H1 (cell line): Measurements from ENCODE around the gene DCUN1D2. TPM values are rescaled to one million over a fixed set of nuclear protein-coding genes. Genes with fewer than 3 reads are reported as not detected.

ENCODE experiments used
- CTCF ChIA-PET: fragments of 300-600 bp; sonication (Branson Sonifier 250); formaldehyde crosslinking; loops from one replicate; lab custom pipeline; 2021; ENCODE audit not compliant: partially characterized antibody; lab: Charles Lee
- POLR2A ChIA-PET: fragments of 300-600 bp; sonication (Branson Sonifier 250); formaldehyde crosslinking; loops from one replicate; lab custom pipeline; 2021; ENCODE audit warnings: inconsistent platforms; ENCODE audit not compliant: partially characterized antibody; lab: Charles Lee
- DNase-seq, 2 experiments: peaks; one replicate each; pipeline versions ENCODE4 v3.0.0 to v3.0.0-alpha.2; 2010 to 2022; ENCODE audit warnings: low spot score in 2 of 2, low read depth in 1 of 2, mixed read lengths in 1 of 2
- FAIRE-seq: peaks from 2 replicates; lab custom pipeline; 2011; peaks lifted over from hg19 to GRCh38; lab: Jason Lieb, UNC
- H2AFZ ChIP-seq: 2 replicates; pipeline ENCODE4 v1.8.1; 2012; ENCODE audit warnings: low read length, inconsistent platforms
- H2AK5ac ChIP-seq: 2 replicates; pipeline ENCODE4 v1.6.1; 2013; ENCODE audit warnings: low read depth, low read length
- H2BK120ac ChIP-seq: replicated peaks from 2 replicates; pipeline ENCODE3; 2013; ENCODE audit warnings: low read depth, low read length, inconsistent platforms
- H2BK12ac ChIP-seq: 2 replicates; pipeline ENCODE4 v1.6.1; 2013; ENCODE audit warnings: low read depth, low read length
- H2BK15ac ChIP-seq: 2 replicates; pipeline ENCODE4 v1.6.1; 2013; ENCODE audit warnings: low read length
- H2BK20ac ChIP-seq: 2 replicates; pipeline ENCODE4 v1.6.1; 2013; ENCODE audit warnings: low read length
- H2BK5ac ChIP-seq: 2 replicates; pipeline ENCODE4 v1.6.1; 2013; ENCODE audit warnings: low read depth, low read length
- H3K14ac ChIP-seq: 2 replicates; pipeline ENCODE4 v1.6.1; 2013; ENCODE audit warnings: inconsistent platforms; ENCODE audit not compliant: insufficient read length
- H3K18ac ChIP-seq: 2 replicates; pipeline ENCODE4 v1.6.1; 2013; ENCODE audit warnings: low read length; ENCODE audit errors: extremely low read depth
- H3K23ac ChIP-seq: 2 replicates; pipeline ENCODE4 v1.6.1; 2013; ENCODE audit warnings: inconsistent platforms; ENCODE audit not compliant: insufficient read length
- H3K23me2 ChIP-seq: 2 replicates; pipeline ENCODE4 v1.6.1; 2013; ENCODE audit warnings: low read depth, low read length
- H3K27ac ChIP-seq: 2 replicates; pipeline ENCODE4 v1.6.1; 2011; ENCODE audit warnings: low read depth, low read length, inconsistent platforms
- H3K27me3 ChIP-seq, 4 experiments: replicated peaks in 1 of 4; 1 replicate in 1 of 4; 2 replicates in 3 of 4; pipeline versions ENCODE4 v1.6.1 to v1.8.1; 2011 to 2013; ENCODE audit warnings: low read length in 3 of 4, mild to moderate bottlenecking in 3 of 4, inconsistent platforms in 2 of 4, mixed read lengths in 2 of 4, moderate library complexity in 1 of 4; ENCODE audit not compliant: control insufficient read depth in 3 of 4, insufficient read depth in 3 of 4; ENCODE audit errors: extremely low read depth in 1 of 4
- H3K36me3 ChIP-seq, 4 experiments: 2 replicates each; pipeline versions ENCODE4 v1.6.1 to v1.8.1; 2011 to 2013; ENCODE audit warnings: mild to moderate bottlenecking in 4 of 4, low read length in 3 of 4, moderate library complexity in 2 of 4, control low read depth in 1 of 4, inconsistent platforms in 1 of 4; ENCODE audit not compliant: insufficient read depth in 4 of 4, control insufficient read depth in 2 of 4
- H3K4ac ChIP-seq: replicated peaks from 2 replicates; pipeline ENCODE3; 2013; ENCODE audit warnings: low read length, low read depth, mixed read lengths, inconsistent platforms; ENCODE audit not compliant: insufficient read length
- H3K4me1 ChIP-seq, 4 experiments: replicated peaks in 1 of 4; 1 replicate in 1 of 4; 2 replicates in 3 of 4; pipeline versions ENCODE4 v1.6.1 to v1.8.1; 2011 to 2013; ENCODE audit warnings: low read length in 3 of 4, inconsistent platforms in 2 of 4, mixed read lengths in 1 of 4; ENCODE audit not compliant: insufficient read depth in 4 of 4, control insufficient read depth in 3 of 4
- H3K4me2 ChIP-seq, 2 experiments: 2 replicates each; pipeline versions ENCODE4 v1.6.1 to v1.8.1; 2011 to 2013; ENCODE audit warnings: low read depth in 2 of 2, low read length in 2 of 2, control low read depth in 1 of 2, inconsistent platforms in 1 of 2, mild to moderate bottlenecking in 1 of 2; ENCODE audit not compliant: insufficient read depth in 1 of 2
- H3K4me3 ChIP-seq, 4 experiments: fragments of 200-600, 300-600 bp in 1 of 4; sonication (generic), shearing (Covaris generic), sonication (Bioruptor Twin) in 1 of 4; 2 replicates each; pipeline versions ENCODE4 v1.5.1 to v1.8.1; 2011 to 2016; ENCODE audit warnings: low read length in 4 of 4, low read depth in 3 of 4, control low read depth in 2 of 4, inconsistent platforms in 2 of 4, mild to moderate bottlenecking in 2 of 4, mixed read lengths in 1 of 4, moderate library complexity in 1 of 4; ENCODE audit not compliant: insufficient read depth in 2 of 4; ENCODE audit errors: extremely low read depth in 1 of 4
- H3K56ac ChIP-seq: replicated peaks from 2 replicates; pipeline ENCODE3; 2013; ENCODE audit warnings: low read depth, mild to moderate bottlenecking, mixed read lengths, low read length, inconsistent platforms; ENCODE audit not compliant: insufficient read length
- H3K79me1 ChIP-seq: 2 replicates; pipeline ENCODE4 v1.6.1; 2013; ENCODE audit warnings: low read depth, low read length, control low read depth
- H3K79me2 ChIP-seq, 2 experiments: 2 replicates each; pipeline versions ENCODE4 v1.6.1 to v1.8.1; 2012 to 2013; ENCODE audit warnings: low read length in 2 of 2, mild to moderate bottlenecking in 2 of 2, inconsistent platforms in 1 of 2; ENCODE audit not compliant: insufficient read depth in 2 of 2, control insufficient read depth in 1 of 2
- H3K9ac ChIP-seq, 4 experiments: replicated peaks in 1 of 4; 1 replicate in 1 of 4; 2 replicates in 3 of 4; pipeline versions ENCODE4 v1.6.1 to v1.8.1; 2011 to 2013; ENCODE audit warnings: low read depth in 3 of 4, low read length in 3 of 4, control low read depth in 2 of 4, mild to moderate bottlenecking in 2 of 4, moderate library complexity in 2 of 4, inconsistent platforms in 1 of 4; ENCODE audit errors: extremely low read depth in 1 of 4
- H3K9me3 ChIP-seq, 2 experiments: 2 replicates each; pipeline versions ENCODE4 v1.6.1 to v1.8.1; 2012 to 2013; ENCODE audit warnings: mild to moderate bottlenecking in 2 of 2, moderate library complexity in 2 of 2, control low read depth in 1 of 2, inconsistent platforms in 1 of 2, low read depth in 1 of 2, low read length in 1 of 2, mixed read lengths in 1 of 2; ENCODE audit not compliant: insufficient read depth in 2 of 2
- H4K20me1 ChIP-seq, 2 experiments: replicated peaks in 1 of 2; 2 replicates each; pipeline versions ENCODE3 to v1.8.1; 2011 to 2013; ENCODE audit warnings: inconsistent platforms in 2 of 2, low read length in 2 of 2, mild to moderate bottlenecking in 1 of 2; ENCODE audit not compliant: insufficient read depth in 2 of 2, control insufficient read depth in 1 of 2
- H4K5ac ChIP-seq: 2 replicates; pipeline ENCODE4 v1.6.1; 2013; ENCODE audit warnings: low read length, low read depth, mixed read lengths, inconsistent platforms; ENCODE audit not compliant: insufficient read length
- H4K8ac ChIP-seq: 2 replicates; pipeline ENCODE4 v1.8.0; 2013; ENCODE audit warnings: mild to moderate bottlenecking, moderate library complexity, low read length, inconsistent platforms; ENCODE audit not compliant: insufficient read depth; ENCODE audit errors: extremely low read depth
- H4K91ac ChIP-seq: replicated peaks from 2 replicates; pipeline ENCODE3; 2013; ENCODE audit warnings: low read length, mixed read lengths, inconsistent platforms; ENCODE audit not compliant: insufficient read length
- ATF3 ChIP-seq: IDR thresholded peaks from 2 replicates; pipeline ENCODE4 v1.6.1; 2011; ENCODE audit warnings: low read depth, mild to moderate bottlenecking, low read length; ENCODE audit not compliant: insufficient read depth
- CEBPB ChIP-seq: IDR thresholded peaks from 2 replicates; pipeline ENCODE4 v1.6.1; 2012; ENCODE audit warnings: low read depth, low read length
- CHD2 ChIP-seq: IDR thresholded peaks from 2 replicates; pipeline ENCODE4 v1.6.1; 2012; ENCODE audit warnings: low read length, improper control_type of control experiment
- JUN ChIP-seq: IDR thresholded peaks from 2 replicates; pipeline ENCODE4 v1.6.1; 2011; ENCODE audit warnings: low read depth, mild to moderate bottlenecking, improper control_type of control experiment, low read length
- KDM4A ChIP-seq: IDR thresholded peaks from one replicate; pipeline ENCODE4 v1.7.1; 2012; ENCODE audit warnings: low read depth, mild to moderate bottlenecking, moderate library complexity, low read length, inconsistent platforms; ENCODE audit not compliant: severe bottlenecking
- SP1 ChIP-seq: IDR thresholded peaks from 2 replicates; pipeline ENCODE4 v1.6.1; 2011; ENCODE audit warnings: low read depth, low read length
- SRF ChIP-seq: IDR thresholded peaks from 2 replicates; pipeline ENCODE4 v1.6.1; 2011; ENCODE audit warnings: mild to moderate bottlenecking, low read depth, low read length, moderate library complexity
- WGBS, 2 experiments: shearing (Covaris generic) in 1 of 2; methylation state at CpG; one replicate each; pipeline versions ENCODE4 v1.1.6 to v1.1.7; 2013 to 2015; ENCODE audit warnings: low lambda C conversion rate in 2 of 2, mixed read lengths in 2 of 2, inconsistent platforms in 1 of 2, low coverage in 1 of 2, missing lambda C conversion rate in 1 of 2; ENCODE audit not compliant: insufficient replicate concordance in 2 of 2, insufficient coverage in 1 of 2, insufficient read length in 1 of 2; ENCODE audit errors: extremely low coverage in 1 of 2, missing lambda C conversion rate in 1 of 2; 5-methylcytosine and 5-hydroxymethylcytosine counted together
- polyA plus RNA-seq, 7 experiments: library from polyadenylated mRNA; depleted of rRNA in 3 of 7; stranded (reverse) in 5 of 7; unstranded in 2 of 7; fragments of >200 nt in 5 of 7; fragments of 200-250 nt in 2 of 7; gene quantifications; 1 replicate in 5 of 7; 2 replicates in 1 of 7; 4 replicates in 1 of 7; pipeline versions ENCODE4 v1.2.1 to v1.2.3, GENCODE V29; 2011 to 2013; ENCODE audit warnings: missing spikeins in 2 of 7, mixed read lengths in 2 of 7
- total RNA-seq: library from RNA; stranded (reverse); fragmentation: NEBNext Ultra II Directional; extraction: Animal tissue kit (Norgen Biotek cat#: 25700); gene quantifications from 2 replicates; pipeline ENCODE4 v1.2.1, GENCODE V29; 2021

DCUN1D2 gene
- total and polyA plus RNA-seq, 2 of the 8 experiments (the other 6 are each of a cell fraction or from before 2014, with no cell fraction given): 19.5 to 35.3 TPM

- Histone ChIP-seq H3K4me3 (no peak overlapping the region), H3K36me3 (no peaks in the 10 kb centered on the region), H4K5ac (no peak overlapping the region), H3K4me1 (peaks cover 0 to 6% (median 0%) of the 10 kb centered on the region in 4 experiments; a peak in 1 of 7 replicates), H2BK5ac (no peak overlapping the region), H3K4me2 (no peak overlapping the region), H3K23me2 (peaks cover 4% of the 10 kb centered on the region; the same call in 1 of the 2 replicates), H3K56ac (no peak overlapping the region), H2BK20ac (no peak overlapping the region), H4K20me1 (peaks cover 0 to 1% of the 10 kb centered on the region in 2 experiments), H3K23ac (no peak overlapping the region), H3K79me1 (no peaks in the 10 kb centered on the region), H3K4ac (no peak overlapping the region), H2BK120ac (no peak overlapping the region), H3K9me3 (no peaks in the 10 kb centered on the region), H3K9ac (no peak overlapping the region), H2BK15ac (no peak overlapping the region), H2BK12ac (no peak overlapping the region), H3K27me3 (no peaks in the 10 kb centered on the region), H3K18ac (no peak overlapping the region), H4K91ac (no peak overlapping the region), H3K14ac (no peak overlapping the region), H2AK5ac (no peak overlapping the region), H3K27ac (no peak overlapping the region), H3K79me2 (no peaks in the 10 kb centered on the region), H2AFZ (no peak overlapping the region), H4K8ac (peak overlapping the region; percentile 45; the same call in 1 of the 2 replicates)
- TF ChIP-seq ATF3: no peak
- no peak for TF ChIP-seq CEBPB
- no peak for TF ChIP-seq SP1
- TF ChIP-seq JUN: no peak
- TF ChIP-seq CHD2: no peak
- no peak for TF ChIP-seq KDM4A
- TF ChIP-seq SRF: no peak
- WGBS, 2 experiments: 92% methylated on average over 15 of the region's 15 CpGs; no CpG with 5 or more reads in 1 of the 2 experiments
- ChIA-PET CTCF (interaction anchor here (1.0 to 2.5 kb wide), 3 partner anchors 24 to 31 kb away, joined by 3 to 9 read pairs (median 4); no protein-coding TSS in a partner anchor), POLR2A (interaction anchor here (1.2 kb wide), 1 partner anchor 32 kb away, joined by 3 read pairs; no protein-coding TSS in a partner anchor)
- DNase-seq (no peak), FAIRE-seq (no peak)
Measured at GRCh38 chr13:113420232-113420631, 70.3 kb downstream of the DCUN1D2 start.
